Measurements from ENCODE around the gene PGK1. TPM values are rescaled to one million over a fixed set of nuclear protein-coding genes. Genes with fewer than 3 reads are reported as not detected.
"Not testable (repeated sequence)": the region's sequence is repeated elsewhere in the genome, so short reads cannot be mapped to it uniquely, and the experiment has no call there.

PGK1 gene
- total RNA-seq, 1 experiment from 2014 or later = 492 TPM

- Histone ChIP-seq H3K4me2 (ENCODE audit: low read length) (peak overlapping the region; percentile 73), H3K79me2 (ENCODE audit: insufficient read depth, low read length) (no peaks in the 10 kb centered on the region), H4K20me1 (ENCODE audit: insufficient read depth) (no peaks in the 10 kb centered on the region), H3K4me1 (ENCODE audit: control insufficient read depth in 1 of 2, insufficient read depth in 2 of 2, low read length in 2 of 2) (peaks cover 0 to 7% of the 10 kb centered on the region in 2 experiments; a peak in 1 of 4 replicates), H3K9ac (ENCODE audit: low read length) (no peak overlapping the region), H3K9me2 (ENCODE audit: insufficient read depth) (no peaks in the 10 kb centered on the region), H3K27me3 (ENCODE audit: insufficient read depth, low read length) (no peaks in the 10 kb centered on the region), H2AFZ (ENCODE audit: low read depth, low read length, poor library complexity, severe bottlenecking) (no peak overlapping the region), H3K36me3 (ENCODE audit: control insufficient read depth in 1 of 2, insufficient read depth in 2 of 2, low read length in 2 of 2) (no peaks in the 10 kb centered on the region), H3K9me3 (ENCODE audit: control insufficient read depth in 1 of 2, insufficient read depth in 1 of 2, low read depth in 1 of 2, low read length in 2 of 2) (no peaks in the 10 kb centered on the region), H3K4me3 (replicated peaks in 1 of 2; ENCODE audit: low read depth in 1 of 2, low read length in 2 of 2) (peak overlapping the region in 1 of 2 experiments; percentile 63; a peak in 3 of 4 replicates), H3K27ac (ENCODE audit: low read depth, low read length) (no peak overlapping the region)
- ATAC-seq (no peak), DNase-seq (ENCODE audit: low read depth, low spot score) (no peak)
- RAD21 ChIA-PET (ENCODE audit: low non-redundant PET in 1 of 2, low total read pairs in 2 of 2, uncharacterized antibody in 2 of 2, unreplicated experiment in 2 of 2) = no interaction called here
- TF ChIP-seq ZBTB33 (IDR thresholded peaks at IDR 0.05; ENCODE audit: extremely low read depth, insufficient replicate concordance, low read length) (no peak), ZFX (IDR thresholded peaks at IDR 0.05) (no peak), CBX3 (IDR thresholded peaks at IDR 0.05; ENCODE audit: low read depth) (no peak), SIN3A (IDR thresholded peaks at IDR 0.05; ENCODE audit: low read depth) (no peak), SP1 (IDR thresholded peaks at IDR 0.05; ENCODE audit: low read depth) (no peak), YY1 (IDR thresholded peaks at IDR 0.05; ENCODE audit: extremely low read depth, insufficient replicate concordance, low read depth, low read length) (no peak), FOSL1 (IDR thresholded peaks at IDR 0.05; ENCODE audit: low read depth) (no peak), POLR2A (IDR thresholded peaks at IDR 0.05; ENCODE audit: borderline replicate concordance, extremely low read depth, insufficient read depth, insufficient read length) (no peak)
- CTCF ChIA-PET = no interaction called here
- BruUV-seq (replicated peaks) = no TSS peak
- POLR2A ChIA-PET = no interaction called here
- intact Hi-C loops (cut with micrococcal nuclease) = no loop called here
Measured at GRCh38 chrX:78140206-78140605, 36.2 kb downstream of the PGK1 start.

GRCh38 chrX:78147002-78147540 is 43.0 kb downstream of the PGK1 start:
- H4K20me1 ChIP-seq (ENCODE audit: insufficient read depth); POLR2A ChIA-PET; H3K9me2 ChIP-seq (ENCODE audit: insufficient read depth); H3K9me3 ChIP-seq (ENCODE audit: control insufficient read depth in 1 of 2, insufficient read depth in 1 of 2, low read depth in 1 of 2, low read length in 2 of 2); H3K4me3 ChIP-seq (replicated peaks in 1 of 2; ENCODE audit: low read depth in 1 of 2, low read length in 2 of 2); H3K79me2 ChIP-seq (ENCODE audit: insufficient read depth, low read length); H3K27me3 ChIP-seq (ENCODE audit: insufficient read depth, low read length); RAD21 ChIA-PET (ENCODE audit: low non-redundant PET in 1 of 2, low total read pairs in 2 of 2, uncharacterized antibody in 2 of 2, unreplicated experiment in 2 of 2); H3K9ac ChIP-seq (ENCODE audit: low read length); H2AFZ ChIP-seq (ENCODE audit: low read depth, low read length, poor library complexity, severe bottlenecking); H3K4me2 ChIP-seq (ENCODE audit: low read length); H3K36me3 ChIP-seq (ENCODE audit: control insufficient read depth in 1 of 2, insufficient read depth in 2 of 2, low read length in 2 of 2); DNase-seq (ENCODE audit: low read depth, low spot score); BruUV-seq (replicated peaks); ATAC-seq; H3K27ac ChIP-seq (ENCODE audit: low read depth, low read length); H3K4me1 ChIP-seq (ENCODE audit: control insufficient read depth in 1 of 2, insufficient read depth in 2 of 2, low read length in 2 of 2); CTCF ChIA-PET; intact Hi-C loops (cut with micrococcal nuclease): not testable (repeated sequence)

GRCh38 chrX:78157373-78157772 is 53.3 kb downstream of the PGK1 start:
- intact Hi-C loops (cut with micrococcal nuclease) = not testable (repeated sequence)

More at GRCh38 chrX:78157373-78157772, 53.3 kb downstream of the PGK1 start:
- H3K4me1 ChIP-seq (ENCODE audit: control insufficient read depth in 1 of 2, insufficient read depth in 2 of 2, low read length in 2 of 2); H3K9ac ChIP-seq (ENCODE audit: low read length); H3K36me3 ChIP-seq (ENCODE audit: control insufficient read depth in 1 of 2, insufficient read depth in 2 of 2, low read length in 2 of 2); POLR2A ChIA-PET; H3K9me3 ChIP-seq (ENCODE audit: control insufficient read depth in 1 of 2, insufficient read depth in 1 of 2, low read depth in 1 of 2, low read length in 2 of 2); DNase-seq (ENCODE audit: low read depth, low spot score); H2AFZ ChIP-seq (ENCODE audit: low read depth, low read length, poor library complexity, severe bottlenecking); H4K20me1 ChIP-seq (ENCODE audit: insufficient read depth); H3K27me3 ChIP-seq (ENCODE audit: insufficient read depth, low read length); H3K9me2 ChIP-seq (ENCODE audit: insufficient read depth); RAD21 ChIA-PET (ENCODE audit: low non-redundant PET in 1 of 2, low total read pairs in 2 of 2, uncharacterized antibody in 2 of 2, unreplicated experiment in 2 of 2); H3K79me2 ChIP-seq (ENCODE audit: insufficient read depth, low read length); CTCF ChIA-PET; BruUV-seq (replicated peaks); H3K4me3 ChIP-seq (replicated peaks in 1 of 2; ENCODE audit: low read depth in 1 of 2, low read length in 2 of 2); ATAC-seq; H3K27ac ChIP-seq (ENCODE audit: low read depth, low read length); H3K4me2 ChIP-seq (ENCODE audit: low read length): not testable (repeated sequence)
